RWPE1 (cell line): Measurements from ENCODE around the gene LCE3C.
A peak's percentile ranks its signal among the peaks of the same experiment; 100 is the strongest.

ENCODE experiments used
- CTCF ChIA-PET: fragments of 350-600 bp; sonication (Branson Sonifier 250); formaldehyde crosslinking; extraction: SDS; loops from one replicate; lab custom pipeline; 2021; lab: Yijun Ruan, JAX
- POLR2A ChIA-PET: fragments of 400-600 bp; formaldehyde crosslinking; extraction: SDS; loops from one replicate; lab custom pipeline; 2020; ENCODE audit warnings: antibody characterized with exemption; ENCODE audit not compliant: low non-redundant PET; lab: Yijun Ruan, JAX
- DNase-seq: peaks from one replicate; pipeline ENCODE4 v3.0.0; 2012; ENCODE audit warnings: low spot score
- H3K27ac ChIP-seq: fragments of 450-650 bp; 2 replicates; pipeline ENCODE4 v1.5.1; 2017
- CTCF ChIP-seq: fragments of 450-650 bp; conservative IDR thresholded peaks from 2 replicates; pipeline ENCODE4 v1.5.1; 2017; ENCODE audit warnings: low read depth, mild to moderate bottlenecking

LCE3C gene

GRCh38 chr1:152623203-152623844 lies 23.3 kb downstream of the LCE3C start:
- ChIA-PET CTCF (interaction anchor here (0.5 kb wide), 1 partner anchor 801 kb away, joined by 3 read pairs; no protein-coding TSS in a partner anchor), POLR2A (no interaction called here)
- DNase-seq, result no peak
- H3K27ac ChIP-seq, result peak overlapping the region; percentile 23
- TF ChIP-seq CTCF, result no peak

- no peak overlapping the region for H3K27ac ChIP-seq
- POLR2A ChIA-PET, result no interaction called here
- TF ChIP-seq CTCF, result no peak
- CTCF ChIA-PET, result interaction anchor here (0.6 kb wide), 1 partner anchor 485 kb away, joined by 3 read pairs; no protein-coding TSS in a partner anchor
- no peak for DNase-seq
Measured at GRCh38 chr1:152626744-152627143, 26.7 kb downstream of the LCE3C start.

- ChIA-PET POLR2A (no interaction called here), CTCF (interaction anchor here (0.6 to 0.9 kb wide), 3 partner anchors 9 to 97 kb away, joined by 4 to 8 read pairs (median 4); no protein-coding TSS in a partner anchor)
- no peak for DNase-seq
- no peak for TF ChIP-seq CTCF
- H3K27ac ChIP-seq, result no peak overlapping the region
Measured at GRCh38 chr1:152630596-152630995, 30.6 kb downstream of the LCE3C start.

- POLR2A ChIA-PET, result no interaction called here
- CTCF ChIA-PET, result interaction anchor here (0.6 kb wide), 1 partner anchor 239 kb away, joined by 5 read pairs; no protein-coding TSS in a partner anchor
- DNase-seq, result no peak
- no peak overlapping the region for H3K27ac ChIP-seq
- TF ChIP-seq CTCF, result no peak
Measured at GRCh38 chr1:152640351-152640750, 40.3 kb downstream of the LCE3C start.

GRCh38 chr1:152643945-152644344 lies 43.9 kb downstream of the LCE3C start:
- CTCF ChIA-PET, result interaction anchor here (0.6 kb wide), 1 partner anchor 227 kb away, joined by 3 read pairs; no protein-coding TSS in a partner anchor

GRCh38 chr1:152645146-152645545 lies 45.1 kb downstream of the LCE3C start:
- no peak for TF ChIP-seq CTCF
- ChIA-PET POLR2A (no interaction called here), CTCF (interaction anchor here (0.5 kb wide), 1 partner anchor 494 kb away, joined by 3 read pairs; no protein-coding TSS in a partner anchor)
- DNase-seq, result no peak
- H3K27ac ChIP-seq, result no peak overlapping the region

More at GRCh38 chr1:152643945-152644344, 43.9 kb downstream of the LCE3C start:
- POLR2A ChIA-PET, result no interaction called here
- no peak overlapping the region for H3K27ac ChIP-seq
- DNase-seq, result no peak
- TF ChIP-seq CTCF, result no peak
